H1 (cell line): ENCODE results near the gene RIBC2. TPM values are rescaled to one million over a fixed set of nuclear protein-coding genes. Genes with fewer than 3 reads are reported as not detected.

Source experiments
- CTCF ChIA-PET: fragments of 300-600 bp; sonication (Branson Sonifier 250); formaldehyde crosslinking; loops from one replicate; lab custom pipeline; 2021; ENCODE audit not compliant: partially characterized antibody; lab: Charles Lee
- POLR2A ChIA-PET: fragments of 300-600 bp; sonication (Branson Sonifier 250); formaldehyde crosslinking; loops from one replicate; lab custom pipeline; 2021; ENCODE audit warnings: inconsistent platforms; ENCODE audit not compliant: partially characterized antibody; lab: Charles Lee
- DNase-seq, 2 experiments: peaks; one replicate each; pipeline versions ENCODE4 v3.0.0 to v3.0.0-alpha.2; 2010 to 2022; ENCODE audit warnings: low spot score in 2 of 2, low read depth in 1 of 2, mixed read lengths in 1 of 2
- FAIRE-seq: peaks from 2 replicates; lab custom pipeline; 2011; peaks lifted over from hg19 to GRCh38; lab: Jason Lieb, UNC
- H2AFZ ChIP-seq: 2 replicates; pipeline ENCODE4 v1.8.1; 2012; ENCODE audit warnings: low read length, inconsistent platforms
- H2AK5ac ChIP-seq: 2 replicates; pipeline ENCODE4 v1.6.1; 2013; ENCODE audit warnings: low read depth, low read length
- H2BK120ac ChIP-seq: replicated peaks from 2 replicates; pipeline ENCODE3; 2013; ENCODE audit warnings: low read depth, low read length, inconsistent platforms
- H2BK12ac ChIP-seq: 2 replicates; pipeline ENCODE4 v1.6.1; 2013; ENCODE audit warnings: low read depth, low read length
- H2BK15ac ChIP-seq: 2 replicates; pipeline ENCODE4 v1.6.1; 2013; ENCODE audit warnings: low read length
- H2BK20ac ChIP-seq: 2 replicates; pipeline ENCODE4 v1.6.1; 2013; ENCODE audit warnings: low read length
- H2BK5ac ChIP-seq: 2 replicates; pipeline ENCODE4 v1.6.1; 2013; ENCODE audit warnings: low read depth, low read length
- H3K14ac ChIP-seq: 2 replicates; pipeline ENCODE4 v1.6.1; 2013; ENCODE audit warnings: inconsistent platforms; ENCODE audit not compliant: insufficient read length
- H3K18ac ChIP-seq: 2 replicates; pipeline ENCODE4 v1.6.1; 2013; ENCODE audit warnings: low read length; ENCODE audit errors: extremely low read depth
- H3K23ac ChIP-seq: 2 replicates; pipeline ENCODE4 v1.6.1; 2013; ENCODE audit warnings: inconsistent platforms; ENCODE audit not compliant: insufficient read length
- H3K23me2 ChIP-seq: 2 replicates; pipeline ENCODE4 v1.6.1; 2013; ENCODE audit warnings: low read depth, low read length
- H3K27ac ChIP-seq: 2 replicates; pipeline ENCODE4 v1.6.1; 2011; ENCODE audit warnings: low read depth, low read length, inconsistent platforms
- H3K27me3 ChIP-seq, 4 experiments: replicated peaks in 1 of 4; 1 replicate in 1 of 4; 2 replicates in 3 of 4; pipeline versions ENCODE4 v1.6.1 to v1.8.1; 2011 to 2013; ENCODE audit warnings: low read length in 3 of 4, mild to moderate bottlenecking in 3 of 4, inconsistent platforms in 2 of 4, mixed read lengths in 2 of 4, moderate library complexity in 1 of 4; ENCODE audit not compliant: control insufficient read depth in 3 of 4, insufficient read depth in 3 of 4; ENCODE audit errors: extremely low read depth in 1 of 4
- H3K36me3 ChIP-seq, 4 experiments: 2 replicates each; pipeline versions ENCODE4 v1.6.1 to v1.8.1; 2011 to 2013; ENCODE audit warnings: mild to moderate bottlenecking in 4 of 4, low read length in 3 of 4, moderate library complexity in 2 of 4, control low read depth in 1 of 4, inconsistent platforms in 1 of 4; ENCODE audit not compliant: insufficient read depth in 4 of 4, control insufficient read depth in 2 of 4
- H3K4ac ChIP-seq: replicated peaks from 2 replicates; pipeline ENCODE3; 2013; ENCODE audit warnings: low read length, low read depth, mixed read lengths, inconsistent platforms; ENCODE audit not compliant: insufficient read length
- H3K4me1 ChIP-seq, 4 experiments: replicated peaks in 1 of 4; 1 replicate in 1 of 4; 2 replicates in 3 of 4; pipeline versions ENCODE4 v1.6.1 to v1.8.1; 2011 to 2013; ENCODE audit warnings: low read length in 3 of 4, inconsistent platforms in 2 of 4, mixed read lengths in 1 of 4; ENCODE audit not compliant: insufficient read depth in 4 of 4, control insufficient read depth in 3 of 4
- H3K4me2 ChIP-seq, 2 experiments: 2 replicates each; pipeline versions ENCODE4 v1.6.1 to v1.8.1; 2011 to 2013; ENCODE audit warnings: low read depth in 2 of 2, low read length in 2 of 2, control low read depth in 1 of 2, inconsistent platforms in 1 of 2, mild to moderate bottlenecking in 1 of 2; ENCODE audit not compliant: insufficient read depth in 1 of 2
- H3K4me3 ChIP-seq, 4 experiments: fragments of 200-600, 300-600 bp in 1 of 4; sonication (generic), shearing (Covaris generic), sonication (Bioruptor Twin) in 1 of 4; 2 replicates each; pipeline versions ENCODE4 v1.5.1 to v1.8.1; 2011 to 2016; ENCODE audit warnings: low read length in 4 of 4, low read depth in 3 of 4, control low read depth in 2 of 4, inconsistent platforms in 2 of 4, mild to moderate bottlenecking in 2 of 4, mixed read lengths in 1 of 4, moderate library complexity in 1 of 4; ENCODE audit not compliant: insufficient read depth in 2 of 4; ENCODE audit errors: extremely low read depth in 1 of 4
- H3K56ac ChIP-seq: replicated peaks from 2 replicates; pipeline ENCODE3; 2013; ENCODE audit warnings: low read depth, mild to moderate bottlenecking, mixed read lengths, low read length, inconsistent platforms; ENCODE audit not compliant: insufficient read length
- H3K79me1 ChIP-seq: 2 replicates; pipeline ENCODE4 v1.6.1; 2013; ENCODE audit warnings: low read depth, low read length, control low read depth
- H3K79me2 ChIP-seq, 2 experiments: 2 replicates each; pipeline versions ENCODE4 v1.6.1 to v1.8.1; 2012 to 2013; ENCODE audit warnings: low read length in 2 of 2, mild to moderate bottlenecking in 2 of 2, inconsistent platforms in 1 of 2; ENCODE audit not compliant: insufficient read depth in 2 of 2, control insufficient read depth in 1 of 2
- H3K9ac ChIP-seq, 4 experiments: replicated peaks in 1 of 4; 1 replicate in 1 of 4; 2 replicates in 3 of 4; pipeline versions ENCODE4 v1.6.1 to v1.8.1; 2011 to 2013; ENCODE audit warnings: low read depth in 3 of 4, low read length in 3 of 4, control low read depth in 2 of 4, mild to moderate bottlenecking in 2 of 4, moderate library complexity in 2 of 4, inconsistent platforms in 1 of 4; ENCODE audit errors: extremely low read depth in 1 of 4
- H3K9me3 ChIP-seq, 2 experiments: 2 replicates each; pipeline versions ENCODE4 v1.6.1 to v1.8.1; 2012 to 2013; ENCODE audit warnings: mild to moderate bottlenecking in 2 of 2, moderate library complexity in 2 of 2, control low read depth in 1 of 2, inconsistent platforms in 1 of 2, low read depth in 1 of 2, low read length in 1 of 2, mixed read lengths in 1 of 2; ENCODE audit not compliant: insufficient read depth in 2 of 2
- H4K20me1 ChIP-seq, 2 experiments: replicated peaks in 1 of 2; 2 replicates each; pipeline versions ENCODE3 to v1.8.1; 2011 to 2013; ENCODE audit warnings: inconsistent platforms in 2 of 2, low read length in 2 of 2, mild to moderate bottlenecking in 1 of 2; ENCODE audit not compliant: insufficient read depth in 2 of 2, control insufficient read depth in 1 of 2
- H4K5ac ChIP-seq: 2 replicates; pipeline ENCODE4 v1.6.1; 2013; ENCODE audit warnings: low read length, low read depth, mixed read lengths, inconsistent platforms; ENCODE audit not compliant: insufficient read length
- H4K8ac ChIP-seq: 2 replicates; pipeline ENCODE4 v1.8.0; 2013; ENCODE audit warnings: mild to moderate bottlenecking, moderate library complexity, low read length, inconsistent platforms; ENCODE audit not compliant: insufficient read depth; ENCODE audit errors: extremely low read depth
- H4K91ac ChIP-seq: replicated peaks from 2 replicates; pipeline ENCODE3; 2013; ENCODE audit warnings: low read length, mixed read lengths, inconsistent platforms; ENCODE audit not compliant: insufficient read length
- BACH1 ChIP-seq: IDR thresholded peaks from 2 replicates; pipeline ENCODE4 v1.6.1; 2012; ENCODE audit warnings: low read length, improper control_type of control experiment
- NANOG ChIP-seq: IDR thresholded peaks from 2 replicates; pipeline ENCODE4 v1.6.1; 2011; ENCODE audit warnings: low read length, low read depth, mild to moderate bottlenecking, inconsistent platforms; ENCODE audit not compliant: insufficient read depth, poor library complexity, severe bottlenecking
- SIX5 ChIP-seq: IDR thresholded peaks from 2 replicates; pipeline ENCODE4 v1.6.1; 2011; ENCODE audit warnings: mild to moderate bottlenecking, low read depth, low read length
- SP4 ChIP-seq: IDR thresholded peaks from 2 replicates; pipeline ENCODE4 v1.6.1; 2012; ENCODE audit warnings: low read length, inconsistent platforms
- ZNF274 ChIP-seq: IDR thresholded peaks from 2 replicates; pipeline ENCODE4 v1.7.0; 2012; ENCODE audit warnings: low read length, borderline replicate concordance; ENCODE audit errors: extremely low read depth
- WGBS, 2 experiments: shearing (Covaris generic) in 1 of 2; methylation state at CpG; one replicate each; pipeline versions ENCODE4 v1.1.6 to v1.1.7; 2013 to 2015; ENCODE audit warnings: low lambda C conversion rate in 2 of 2, mixed read lengths in 2 of 2, inconsistent platforms in 1 of 2, low coverage in 1 of 2, missing lambda C conversion rate in 1 of 2; ENCODE audit not compliant: insufficient replicate concordance in 2 of 2, insufficient coverage in 1 of 2, insufficient read length in 1 of 2; ENCODE audit errors: extremely low coverage in 1 of 2, missing lambda C conversion rate in 1 of 2; 5-methylcytosine and 5-hydroxymethylcytosine counted together
- polyA plus RNA-seq, 7 experiments: library from polyadenylated mRNA; depleted of rRNA in 3 of 7; stranded (reverse) in 5 of 7; unstranded in 2 of 7; fragments of >200 nt in 5 of 7; fragments of 200-250 nt in 2 of 7; gene quantifications; 1 replicate in 5 of 7; 2 replicates in 1 of 7; 4 replicates in 1 of 7; pipeline versions ENCODE4 v1.2.1 to v1.2.3, GENCODE V29; 2011 to 2013; ENCODE audit warnings: missing spikeins in 2 of 7, mixed read lengths in 2 of 7
- total RNA-seq: library from RNA; stranded (reverse); fragmentation: NEBNext Ultra II Directional; extraction: Animal tissue kit (Norgen Biotek cat#: 25700); gene quantifications from 2 replicates; pipeline ENCODE4 v1.2.1, GENCODE V29; 2021

Gene RIBC2
- total and polyA plus RNA-seq, 2 of the 8 experiments (the other 6 are each of a cell fraction or from before 2014, with no cell fraction given), result 0.79 to 2.1 TPM

- H2BK5ac ChIP-seq, result no peak overlapping the region
- H3K79me1 ChIP-seq, result no peaks in the 10 kb centered on the region
- H3K9ac ChIP-seq, result no peak overlapping the region
- DNase-seq (no peak), FAIRE-seq (no peak)
- H3K4ac ChIP-seq, result no peak overlapping the region
- TF ChIP-seq SIX5 (no peak), SP4 (no peak), ZNF274 (no peak), NANOG (no peak), BACH1 (no peak)
- H3K14ac ChIP-seq, result no peak overlapping the region
- no peak overlapping the region for H2AK5ac ChIP-seq
- H3K4me3 ChIP-seq, result no peak overlapping the region
- H2BK15ac ChIP-seq, result no peak overlapping the region
- WGBS, 2 experiments, result 86% methylated on average over 3 of the region's 3 CpGs; no CpG with 5 or more reads in 1 of the 2 experiments
- no peaks in the 10 kb centered on the region; a peak in 1 of 7 replicates for H3K27me3 ChIP-seq
- no peak overlapping the region for H3K23ac ChIP-seq
- H3K9me3 ChIP-seq, result no peaks in the 10 kb centered on the region
- no peak overlapping the region for H3K4me2 ChIP-seq
- no peak overlapping the region for H2BK20ac ChIP-seq
- H3K18ac ChIP-seq, result no peak overlapping the region
- H3K23me2 ChIP-seq, result no peaks in the 10 kb centered on the region
- H2BK12ac ChIP-seq, result no peak overlapping the region
- no peaks in the 10 kb centered on the region for H3K36me3 ChIP-seq
- H3K56ac ChIP-seq, result no peak overlapping the region
- H2AFZ ChIP-seq, result no peak overlapping the region
- no peaks in the 10 kb centered on the region for H3K4me1 ChIP-seq
- H4K91ac ChIP-seq, result no peak overlapping the region
- H4K5ac ChIP-seq, result no peak overlapping the region
- H3K27ac ChIP-seq, result no peak overlapping the region
- no peaks in the 10 kb centered on the region for H3K79me2 ChIP-seq
- H4K8ac ChIP-seq, result no peak overlapping the region
- CTCF ChIA-PET, result interaction anchor here (0.6 to 2.8 kb wide), 5 partner anchors 52 to 240 kb away, joined by 3 to 11 read pairs (median 3); no protein-coding TSS in a partner anchor
- no peak overlapping the region for H2BK120ac ChIP-seq
- H4K20me1 ChIP-seq, result no peaks in the 10 kb centered on the region
- POLR2A ChIA-PET, result no interaction called here
Observed at GRCh38 chr22:45402466-45402985, 11.0 kb upstream of the RIBC2 start.
